ENCODE measurements around the gene MGRN1. TPM values are rescaled to one million over a fixed set of nuclear protein-coding genes. Genes with fewer than 3 reads are reported as not detected.

The MGRN1 gene
- total RNA-seq, result 10 to 100 TPM; 89.7 to 91.1 TPM
- 34.7 TPM for polyA plus RNA-seq (ENCODE audit: insufficient read depth, low read depth, low replicate concordance)
- long read RNA-seq, donor 1, full-length matches to known transcripts, result 14 of 14 reads
- long read RNA-seq, donor 1, partial matches to known transcripts, result 0 of 14 reads
- long read RNA-seq, donor 1, other reads (novel, unspliced or antisense), result 0 of 14 reads
- long read RNA-seq, donor 2, transcript MGRN1-201 (17 exons, 3,968 nt), result major isoform, 5 of 9 reads
- long read RNA-seq, donor 2, partial matches to known transcripts, result 0 of 9 reads
- long read RNA-seq, donor 2, other reads (novel, unspliced or antisense), result 0 of 9 reads

DNA sequence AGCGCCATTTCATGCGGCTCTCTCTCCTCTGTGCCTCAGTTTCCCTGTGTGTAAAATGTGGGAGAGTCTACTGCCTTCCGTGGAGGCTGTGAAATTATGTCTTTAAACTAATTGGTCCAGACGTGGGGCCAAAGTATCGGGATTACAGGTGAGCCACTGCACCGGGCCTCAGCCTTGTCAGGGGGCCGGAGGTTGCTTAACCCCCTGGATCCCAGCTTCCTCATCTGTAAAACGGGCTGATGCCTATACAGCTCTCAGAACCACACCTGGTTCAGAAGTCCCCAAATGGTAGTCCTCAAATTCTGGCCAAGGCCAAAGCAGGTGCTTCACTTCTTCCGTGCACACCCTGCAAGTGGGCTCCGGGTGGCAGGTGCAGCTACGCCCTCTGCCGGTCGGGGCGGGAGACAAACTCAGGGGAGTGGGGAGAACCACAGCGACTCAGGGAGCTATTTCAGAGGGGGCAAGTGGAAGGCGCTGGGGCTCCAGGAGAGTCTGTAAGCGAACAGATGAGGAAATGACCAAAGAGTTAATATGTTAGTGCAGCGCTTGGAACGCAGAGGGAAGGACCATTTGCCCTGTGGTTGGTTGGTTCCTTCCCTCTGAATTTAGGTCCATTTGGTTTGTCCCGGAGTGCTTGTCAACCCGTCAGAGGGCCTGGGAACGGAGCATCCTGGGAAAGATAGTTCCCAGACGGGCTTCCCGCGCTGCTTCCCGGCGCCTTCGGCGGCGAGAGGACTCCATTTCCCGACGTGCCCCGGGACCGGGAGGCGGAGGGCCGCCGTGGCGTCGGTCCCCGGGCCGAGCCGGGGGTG is at the start of gene MGRN1:
Gene MGRN1 (plus strand): TSS at position 812 of the 812 bp plus-strand sequence. CDS start 135 bp downstream, outside the sequence.
- intact Hi-C loops (cut with DNase I; ENCODE audit: low total_unique reads), result no loop called here
- Histone ChIP-seq H3K4me3 (peak within 1 kb of the TSS; percentile 72 to 99), H3K36me3 (ENCODE audit: low read depth, missing control alignments) (no peaks in the 10 kb centered on the region), H3K9me3 (no peaks in the 10 kb centered on the region), H3K27me3 (no peaks in the 10 kb centered on the region), H3K4me1 (peaks cover 14% of the 10 kb centered on the region), H3K27ac (peak within 1 kb of the TSS; percentile 85 to 97)
- no peak for TF ChIP-seq POLR2A (IDR thresholded peaks at IDR 0.05)
- TF ChIP-seq, protein P1, sequence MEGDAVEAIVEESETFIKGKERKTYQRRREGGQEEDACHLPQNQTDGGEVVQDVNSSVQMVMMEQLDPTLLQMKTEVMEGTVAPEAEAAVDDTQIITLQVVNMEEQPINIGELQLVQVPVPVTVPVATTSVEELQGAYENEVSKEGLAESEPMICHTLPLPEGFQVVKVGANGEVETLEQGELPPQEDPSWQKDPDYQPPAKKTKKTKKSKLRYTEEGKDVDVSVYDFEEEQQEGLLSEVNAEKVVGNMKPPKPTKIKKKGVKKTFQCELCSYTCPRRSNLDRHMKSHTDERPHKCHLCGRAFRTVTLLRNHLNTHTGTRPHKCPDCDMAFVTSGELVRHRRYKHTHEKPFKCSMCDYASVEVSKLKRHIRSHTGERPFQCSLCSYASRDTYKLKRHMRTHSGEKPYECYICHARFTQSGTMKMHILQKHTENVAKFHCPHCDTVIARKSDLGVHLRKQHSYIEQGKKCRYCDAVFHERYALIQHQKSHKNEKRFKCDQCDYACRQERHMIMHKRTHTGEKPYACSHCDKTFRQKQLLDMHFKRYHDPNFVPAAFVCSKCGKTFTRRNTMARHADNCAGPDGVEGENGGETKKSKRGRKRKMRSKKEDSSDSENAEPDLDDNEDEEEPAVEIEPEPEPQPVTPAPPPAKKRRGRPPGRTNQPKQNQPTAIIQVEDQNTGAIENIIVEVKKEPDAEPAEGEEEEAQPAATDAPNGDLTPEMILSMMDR (IDR thresholded peaks at IDR 0.05), result peak; percentile 70 to 93 (median 81)
- DNase-seq, result peak; percentile 96
- 7 to 10% methylated on average over 20 to 30 of the region's 42 CpGs for WGBS, 2 donors

DNA sequence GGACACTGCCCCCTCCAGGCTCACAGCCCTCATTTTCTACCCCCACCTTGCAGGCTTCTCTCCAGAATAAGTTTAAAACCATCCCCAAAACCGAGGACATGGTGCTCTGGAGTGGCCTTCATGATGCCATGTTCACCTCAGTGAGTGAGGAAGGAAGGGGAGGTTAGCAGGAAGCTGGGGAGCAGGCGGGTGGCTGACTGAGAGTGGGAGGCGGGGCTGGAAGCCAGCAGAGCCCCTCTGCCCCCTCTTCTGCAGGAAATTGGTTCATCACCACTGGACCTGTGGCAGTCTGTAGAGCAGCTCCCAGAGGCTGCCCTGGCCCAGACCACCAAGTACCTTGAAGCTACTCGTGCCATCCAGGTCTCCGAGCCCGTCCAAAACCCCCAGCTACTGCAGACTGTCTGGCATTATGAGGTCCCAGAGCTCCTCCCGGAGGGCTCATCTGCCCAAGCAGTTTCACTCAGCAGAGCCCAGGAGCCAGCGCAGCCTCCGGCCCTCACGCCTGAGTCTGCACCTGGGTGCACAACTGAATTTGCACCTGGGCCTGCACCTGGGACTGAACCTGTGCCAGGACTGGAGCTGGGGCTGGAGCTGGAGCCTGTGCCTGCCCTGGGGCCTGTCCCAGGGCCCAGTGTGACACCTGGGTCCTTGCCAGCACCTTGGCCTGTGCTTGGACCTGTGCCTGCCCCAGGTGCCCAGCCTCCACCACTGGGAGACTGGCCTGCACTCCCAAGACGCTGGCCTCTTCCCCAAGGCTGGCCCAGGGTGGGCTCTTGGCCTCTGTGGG is 49.5 kb upstream of the MGRN1 start:
- no peak overlapping the region for H3K4me3 ChIP-seq
- no peaks in the 10 kb centered on the region for H3K4me1 ChIP-seq
- intact Hi-C loops (cut with DNase I; ENCODE audit: low total_unique reads), result no loop called here
- H3K9me3 ChIP-seq, result no peaks in the 10 kb centered on the region
- H3K36me3 ChIP-seq (ENCODE audit: low read depth, missing control alignments), result no peaks in the 10 kb centered on the region
- H3K27me3 ChIP-seq, result no peaks in the 10 kb centered on the region
- 87 to 93% methylated on average over 6 to 11 of the region's 11 CpGs for WGBS, 2 donors
- no peak for DNase-seq
- H3K27ac ChIP-seq, result no peak overlapping the region
- TF ChIP-seq, protein P1 (IDR thresholded peaks at IDR 0.05), result no peak
- TF ChIP-seq POLR2A (IDR thresholded peaks at IDR 0.05), result no peak

DNA sequence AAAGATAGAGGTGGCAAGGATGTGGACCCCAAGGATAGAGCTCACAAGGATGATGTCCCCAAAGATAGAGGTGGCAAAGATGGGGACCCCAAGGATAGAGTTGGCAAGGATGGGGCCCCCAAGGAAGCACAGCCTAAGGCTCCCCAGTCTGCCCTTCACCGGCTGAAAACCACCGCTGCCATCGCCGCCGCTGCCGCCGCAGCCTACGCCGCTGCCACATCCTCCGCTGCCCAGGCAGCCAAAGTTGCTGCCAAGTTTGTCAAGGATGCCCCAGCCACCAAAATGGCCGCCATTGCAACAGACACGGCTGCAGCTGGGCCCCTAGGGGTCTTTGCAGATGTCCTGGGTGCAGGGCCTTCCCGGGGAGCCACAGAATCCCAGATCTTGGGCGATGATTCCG is 48.6 kb upstream of the MGRN1 start:
- H3K27ac ChIP-seq, result no peak overlapping the region
- intact Hi-C loops (cut with DNase I; ENCODE audit: low total_unique reads), result no loop called here
- no peaks in the 10 kb centered on the region for H3K9me3 ChIP-seq
- TF ChIP-seq, protein P1 (IDR thresholded peaks at IDR 0.05), result no peak
- no peak for TF ChIP-seq POLR2A (IDR thresholded peaks at IDR 0.05)
- H3K36me3 ChIP-seq (ENCODE audit: low read depth, missing control alignments), result no peaks in the 10 kb centered on the region
- DNase-seq, result no peak
- H3K4me1 ChIP-seq, result no peaks in the 10 kb centered on the region
- WGBS, 2 donors, result 92 to 96% methylated on average over 15 of the region's 15 CpGs
- H3K27me3 ChIP-seq, result no peaks in the 10 kb centered on the region
- H3K4me3 ChIP-seq, result no peak overlapping the region

DNA sequence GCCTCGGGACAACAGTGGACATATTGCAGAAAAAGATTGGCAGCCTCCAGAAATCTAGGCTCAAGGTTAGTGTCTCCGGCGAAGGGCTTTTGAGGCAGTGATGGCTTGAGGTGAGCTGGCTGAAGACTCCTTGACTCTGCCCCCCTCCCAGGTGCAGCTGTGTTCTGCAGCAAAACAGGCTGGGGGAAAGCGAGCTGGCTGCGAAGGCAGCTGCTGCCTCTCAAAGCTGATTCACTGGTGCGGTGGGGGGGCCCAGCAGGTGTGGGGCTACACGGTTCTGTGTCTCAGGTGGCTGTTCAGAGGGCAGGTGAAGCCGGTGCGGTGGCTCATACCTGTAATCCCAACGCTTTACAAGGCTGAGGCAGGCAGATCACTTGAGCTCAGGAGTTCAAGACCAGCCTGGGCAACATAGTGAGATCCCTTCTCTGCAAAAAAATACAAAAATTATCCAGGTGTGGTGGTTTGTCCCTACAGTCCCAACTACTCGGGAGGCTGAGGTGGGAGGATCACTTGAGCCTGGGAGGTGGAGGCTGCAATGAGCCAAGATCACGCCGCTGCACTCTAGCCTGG is 45.6 kb upstream of the MGRN1 start:
- Histone ChIP-seq H3K9me3 (no peaks in the 10 kb centered on the region), H3K27ac (no peak overlapping the region), H3K36me3 (ENCODE audit: low read depth, missing control alignments) (no peaks in the 10 kb centered on the region), H3K4me3 (no peak overlapping the region), H3K4me1 (no peaks in the 10 kb centered on the region), H3K27me3 (no peaks in the 10 kb centered on the region)
- WGBS, 2 donors, result 84 to 87% methylated on average over 9 to 13 of the region's 13 CpGs
- TF ChIP-seq POLR2A (IDR thresholded peaks at IDR 0.05), result no peak
- TF ChIP-seq, protein P1 (IDR thresholded peaks at IDR 0.05), result no peak
- intact Hi-C loops (cut with DNase I; ENCODE audit: low total_unique reads), result no loop called here
- no peak for DNase-seq

Data from testis (tissue), 5 donors.